ENCODE data around the gene RERE.
A peak's percentile ranks its signal among the peaks of the same experiment; 100 is the strongest.
"Not testable (repeated sequence)": the region's sequence is repeated elsewhere in the genome, so short reads cannot be mapped to it uniquely, and the experiment has no call there.

The RERE gene

GRCh38 chr1:8712413-8713231 is 104.8 kb downstream of the RERE start:
- peak; percentile 29 for DNase-seq

- no peak for DNase-seq
Measured at GRCh38 chr1:8711873-8712412, 105.5 kb downstream of the RERE start.

GRCh38 chr1:8711151-8711550 is 106.3 kb downstream of the RERE start:
- no peak for DNase-seq

GRCh38 chr1:8708259-8708658 is 109.2 kb downstream of the RERE start:
- DNase-seq, result no peak

GRCh38 chr1:8706995-8707396 is 110.4 kb downstream of the RERE start:
- peak; percentile 89 for DNase-seq

GRCh38 chr1:8706291-8706690 is 111.1 kb downstream of the RERE start:
- no peak for DNase-seq

- peak; percentile 66 for DNase-seq
Measured at GRCh38 chr1:8704866-8705506, 112.5 kb downstream of the RERE start.

GRCh38 chr1:8702850-8703810 is 114.3 kb downstream of the RERE start:
- DNase-seq, result peak; percentile 96

GRCh38 chr1:8702472-8702849 is 115.0 kb downstream of the RERE start:
- no peak for DNase-seq

- peak; percentile 28 for DNase-seq
Measured at GRCh38 chr1:8701794-8702471, 115.5 kb downstream of the RERE start.

- no peak for DNase-seq
Measured at GRCh38 chr1:8699679-8700078, 117.8 kb downstream of the RERE start.

GRCh38 chr1:8698937-8699447 is 118.4 kb downstream of the RERE start:
- DNase-seq, result no peak

- DNase-seq, result no peak
Measured at GRCh38 chr1:8698012-8698630, 119.3 kb downstream of the RERE start.

- not testable (repeated sequence) for DNase-seq
Measured at GRCh38 chr1:8695442-8695841, 122.0 kb downstream of the RERE start.

GRCh38 chr1:8693107-8693506 is 124.3 kb downstream of the RERE start:
- no peak for DNase-seq

- DNase-seq, result no peak
Measured at GRCh38 chr1:8691662-8692061, 125.8 kb downstream of the RERE start.

GRCh38 chr1:8690253-8690525 is 127.3 kb downstream of the RERE start:
- no peak for DNase-seq

GRCh38 chr1:8689431-8690252 is 127.8 kb downstream of the RERE start:
- no peak for DNase-seq

- DNase-seq, result no peak
Measured at GRCh38 chr1:8687538-8687937, 129.9 kb downstream of the RERE start.

- peak; percentile 22 for DNase-seq
Measured at GRCh38 chr1:8687039-8687438, 130.4 kb downstream of the RERE start.

- no peak for DNase-seq
Measured at GRCh38 chr1:8685463-8685862, 132.0 kb downstream of the RERE start.
